NCI-H510A treated with DMSO at 0.1 percent for 48 hours (cell line): ENCODE data around the gene NOX5.
"Not testable (repeated sequence)": the region's sequence is repeated elsewhere in the genome, so short reads cannot be mapped to it uniquely, and the experiment has no call there.

ENCODE experiments used
- DNase-seq: peaks from one replicate; lab custom pipeline; 2025; lab: John Stamatoyannopoulos, UW

Gene NOX5, protein sequence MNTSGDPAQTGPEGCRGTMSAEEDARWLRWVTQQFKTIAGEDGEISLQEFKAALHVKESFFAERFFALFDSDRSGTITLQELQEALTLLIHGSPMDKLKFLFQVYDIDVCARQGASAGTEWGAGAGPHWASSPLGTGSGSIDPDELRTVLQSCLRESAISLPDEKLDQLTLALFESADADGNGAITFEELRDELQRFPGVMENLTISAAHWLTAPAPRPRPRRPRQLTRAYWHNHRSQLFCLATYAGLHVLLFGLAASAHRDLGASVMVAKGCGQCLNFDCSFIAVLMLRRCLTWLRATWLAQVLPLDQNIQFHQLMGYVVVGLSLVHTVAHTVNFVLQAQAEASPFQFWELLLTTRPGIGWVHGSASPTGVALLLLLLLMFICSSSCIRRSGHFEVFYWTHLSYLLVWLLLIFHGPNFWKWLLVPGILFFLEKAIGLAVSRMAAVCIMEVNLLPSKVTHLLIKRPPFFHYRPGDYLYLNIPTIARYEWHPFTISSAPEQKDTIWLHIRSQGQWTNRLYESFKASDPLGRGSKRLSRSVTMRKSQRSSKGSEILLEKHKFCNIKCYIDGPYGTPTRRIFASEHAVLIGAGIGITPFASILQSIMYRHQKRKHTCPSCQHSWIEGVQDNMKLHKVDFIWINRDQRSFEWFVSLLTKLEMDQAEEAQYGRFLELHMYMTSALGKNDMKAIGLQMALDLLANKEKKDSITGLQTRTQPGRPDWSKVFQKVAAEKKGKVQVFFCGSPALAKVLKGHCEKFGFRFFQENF

GRCh38 chr15:69014454-69014853, at the start of gene NOX5:
Gene NOX5, plus strand, starts transcription at chr15:69014695. Its CDS starts 41 bp downstream, at chr15:69014736.
- no peak for DNase-seq

DNA sequence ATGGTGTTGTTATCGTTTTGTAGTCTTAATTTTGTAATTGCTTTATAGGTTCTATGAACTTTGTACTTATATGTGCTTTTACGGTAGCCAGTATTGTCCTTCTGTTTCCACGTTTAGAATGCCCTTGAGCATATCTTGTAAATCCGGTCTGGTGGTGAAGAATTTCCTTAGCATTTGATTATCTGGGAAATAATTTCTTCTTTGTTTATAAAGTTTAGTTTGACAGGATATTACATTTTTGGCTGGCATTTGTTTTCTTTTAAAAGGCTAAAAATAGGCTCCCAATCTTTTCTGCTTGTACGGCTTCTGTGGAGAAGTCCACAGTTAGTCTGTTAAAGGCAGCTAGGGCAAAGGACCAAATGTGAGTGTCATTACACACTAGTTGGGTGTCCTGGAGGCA, 47.5 kb upstream of the NOX5 start:
- DNase-seq = no peak

DNA sequence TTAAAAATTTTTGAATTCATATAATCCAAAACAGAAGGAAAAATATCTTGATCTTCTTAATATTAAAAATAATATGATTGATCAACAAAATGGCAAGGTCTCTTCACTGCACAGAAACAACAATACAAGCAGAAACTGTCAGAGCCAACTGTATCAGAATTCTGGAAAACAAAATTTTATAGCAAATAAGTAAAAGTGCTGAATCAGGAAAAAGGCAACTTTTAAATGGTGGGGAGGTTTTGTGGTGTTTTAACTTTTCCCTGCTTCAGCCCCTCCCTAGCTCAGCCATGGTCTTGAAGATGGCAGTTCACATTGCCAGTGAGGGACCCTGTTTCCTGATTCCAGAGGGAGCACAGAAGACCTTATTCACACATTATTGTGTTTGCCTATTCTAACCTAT, 46.5 kb upstream of the NOX5 start:
- DNase-seq = no peak

DNA sequence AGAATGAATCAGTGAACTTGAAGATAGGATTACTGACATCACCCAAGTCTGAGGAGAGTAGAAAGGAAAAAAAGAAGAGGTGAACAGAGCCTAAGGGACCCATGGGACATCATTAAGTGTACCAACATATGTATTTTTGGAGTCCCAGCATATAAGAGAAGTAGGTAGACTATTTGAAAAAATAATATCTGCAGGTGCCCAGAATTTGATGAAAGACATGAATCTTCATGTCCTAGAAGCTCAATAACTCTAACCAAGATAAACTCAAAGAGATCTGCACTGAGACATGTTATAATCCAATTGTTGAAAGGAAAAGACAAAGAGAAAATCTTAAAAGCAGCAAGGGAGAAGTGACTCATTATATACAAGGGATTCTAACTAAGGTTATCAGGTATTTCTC, 45.2 kb upstream of the NOX5 start:
- DNase-seq = no peak

GRCh38 chr15:68972201-68973065, 42.1 kb upstream of the NOX5 start:
- no peak for DNase-seq

DNA sequence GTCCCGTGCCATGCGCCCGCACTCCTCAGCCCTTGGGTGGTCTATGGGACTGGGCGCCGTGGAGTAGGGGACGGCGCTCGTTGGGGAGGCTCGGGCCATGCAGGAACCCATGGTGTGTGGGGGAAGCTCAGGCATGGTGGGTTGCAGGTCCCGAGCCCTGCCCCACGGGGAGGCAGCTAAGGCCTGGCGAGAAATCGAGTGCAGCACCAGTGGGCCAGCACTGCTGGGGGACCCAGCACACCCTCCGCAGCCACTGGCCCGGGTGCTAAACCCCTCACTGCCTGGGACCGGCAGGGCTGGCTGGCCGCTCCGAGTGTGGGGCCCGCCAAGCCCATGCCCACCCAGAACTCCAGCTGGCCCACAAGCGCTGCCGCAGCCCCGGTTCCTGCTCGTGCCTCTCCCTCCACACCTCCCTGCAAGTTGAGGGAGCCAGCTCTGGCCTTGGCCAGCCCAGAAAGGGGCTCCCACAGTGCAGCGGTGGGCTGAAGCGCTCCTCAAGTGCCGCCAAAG, 38.8 kb upstream of the NOX5 start:
- DNase-seq = not testable (repeated sequence)

- DNase-seq = not testable (repeated sequence)
Observed at GRCh38 chr15:68977426-68977825, 37.1 kb upstream of the NOX5 start.

DNA sequence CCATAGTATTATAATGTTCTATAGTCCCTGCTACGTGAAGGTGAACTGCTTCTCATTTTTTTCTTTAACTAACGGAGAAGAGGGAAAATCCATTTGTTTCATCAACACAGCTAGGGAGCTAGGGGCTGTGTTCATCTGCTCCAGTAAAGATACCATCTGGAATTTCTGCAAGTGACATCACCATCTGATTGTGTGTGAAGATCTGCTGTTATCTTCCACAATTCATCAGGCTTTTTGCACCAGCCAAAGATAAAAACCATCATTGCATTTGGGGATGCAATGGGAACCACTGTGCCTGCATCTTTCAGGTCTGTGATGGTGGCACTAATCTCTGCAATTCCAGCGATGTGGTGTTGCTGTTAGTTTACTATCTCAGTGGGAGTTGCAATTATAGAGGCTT, 35.5 kb upstream of the NOX5 start:
- no peak for DNase-seq

GRCh38 chr15:68979816-68980215, 34.7 kb upstream of the NOX5 start:
- no peak for DNase-seq

DNA sequence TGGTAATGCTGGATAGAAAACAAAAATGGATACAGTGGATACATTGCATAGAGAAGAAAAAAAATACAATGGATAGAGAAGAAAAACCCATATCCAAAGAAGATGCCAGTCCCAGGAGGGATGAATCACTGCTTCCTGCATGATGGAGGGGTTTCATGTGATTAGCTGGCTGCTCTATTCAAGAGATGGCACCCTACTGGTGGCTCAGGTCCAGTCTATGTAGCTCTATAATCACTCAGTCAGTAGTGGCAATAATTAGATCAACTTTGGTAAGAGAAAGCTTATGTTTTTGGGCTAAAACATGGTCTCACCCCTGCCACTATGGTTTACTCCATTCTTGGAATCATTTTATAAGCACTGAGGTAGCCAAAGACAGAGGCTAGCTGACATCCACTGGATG, 33.7 kb upstream of the NOX5 start:
- DNase-seq = no peak

DNA sequence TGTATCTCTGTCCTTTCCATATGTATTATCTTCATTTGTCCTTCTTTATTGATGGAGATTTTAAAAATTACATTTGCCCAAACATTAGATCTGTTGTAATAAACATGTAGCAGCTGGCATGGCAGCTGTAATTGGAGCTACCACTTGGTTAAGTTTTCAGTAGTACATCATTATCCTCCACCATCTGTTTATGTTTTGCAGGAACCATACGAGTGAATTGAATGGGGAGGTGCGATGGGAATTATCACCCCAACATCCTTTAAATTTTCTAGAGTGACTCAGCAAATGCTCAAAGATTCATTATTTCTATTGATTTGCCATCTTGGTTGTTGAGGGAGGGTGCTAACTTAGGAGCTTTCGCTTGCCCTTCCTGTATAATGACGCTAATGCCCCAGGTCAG, 32.6 kb upstream of the NOX5 start:
- DNase-seq = no peak

DNA sequence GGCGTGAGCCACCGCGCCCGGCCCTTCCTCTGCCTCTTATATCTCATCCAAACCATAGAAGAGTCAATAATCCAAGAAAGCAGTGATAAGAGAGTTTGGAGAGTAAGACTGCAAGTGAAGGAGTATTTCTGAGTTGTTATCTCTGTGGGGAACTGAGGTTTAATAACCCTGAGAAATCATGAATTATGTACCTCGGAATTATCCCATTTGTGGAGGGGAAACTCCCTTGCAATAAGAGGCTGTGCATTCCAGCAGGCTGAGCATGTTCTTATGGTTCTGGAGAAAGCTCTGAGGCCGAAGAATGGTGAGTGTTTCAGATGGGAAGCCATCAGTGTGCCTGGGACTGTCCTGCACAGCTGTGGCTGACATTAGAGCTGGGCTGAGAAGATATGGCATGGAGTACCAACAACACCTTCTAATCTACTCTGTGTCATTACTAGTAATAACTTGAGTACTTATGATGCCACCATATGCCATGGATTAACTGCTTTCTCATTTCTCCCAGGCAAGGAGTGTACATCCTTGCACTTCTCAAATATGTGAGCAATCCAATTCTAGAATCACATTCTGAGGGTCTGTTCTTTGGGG, 31.4 kb upstream of the NOX5 start:
- DNase-seq = no peak

GRCh38 chr15:68983961-68984481, 30.5 kb upstream of the NOX5 start:
- no peak for DNase-seq

DNA sequence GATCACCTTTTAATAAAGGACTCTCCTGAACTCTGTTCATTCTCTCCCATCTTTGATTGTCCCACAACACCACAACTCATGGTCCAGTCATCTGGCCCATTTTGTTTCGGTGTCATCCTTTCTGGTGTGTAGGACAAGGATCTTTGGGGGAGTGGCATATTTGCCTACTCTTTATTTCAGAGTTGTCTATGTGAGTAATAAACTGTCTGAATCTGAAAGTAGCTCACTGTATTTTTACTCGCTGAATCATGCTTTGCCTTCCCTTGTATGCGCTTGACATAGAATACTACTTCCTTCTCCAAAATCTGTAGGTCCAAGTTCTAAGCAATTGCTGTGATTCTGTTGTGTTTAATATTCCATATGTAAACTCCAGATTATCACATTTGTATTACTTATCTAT, 29.9 kb upstream of the NOX5 start:
- no peak for DNase-seq

DNA sequence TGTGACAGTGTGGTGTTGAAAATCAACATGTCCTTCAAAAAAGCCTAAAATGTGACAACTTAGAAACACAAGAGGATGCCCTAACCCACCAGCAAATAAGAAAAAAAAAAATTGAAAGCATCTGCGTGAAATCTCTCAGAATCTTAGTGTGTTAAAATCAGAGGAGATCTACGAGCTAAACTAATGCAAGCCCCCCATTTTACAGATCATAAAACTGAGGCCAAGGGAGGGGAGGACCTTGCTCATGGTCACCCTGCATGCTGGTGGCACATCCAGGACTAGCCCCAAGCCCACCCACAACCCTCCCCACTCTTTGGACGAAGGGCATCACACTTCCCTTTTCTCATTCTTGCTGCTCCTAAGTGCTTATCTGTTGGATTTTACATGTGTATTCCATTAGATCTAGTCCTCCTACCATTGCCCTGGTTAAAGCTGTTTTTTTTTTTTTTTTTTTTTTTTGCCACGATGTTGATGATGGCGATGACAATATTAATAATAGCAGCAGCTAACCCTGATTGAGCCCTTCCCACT, 29.1 kb upstream of the NOX5 start:
- DNase-seq = no peak

GRCh38 chr15:68986322-68986721, 28.2 kb upstream of the NOX5 start:
- DNase-seq = no peak

- DNase-seq = no peak
Observed at GRCh38 chr15:68987120-68987519, 27.4 kb upstream of the NOX5 start.

DNA sequence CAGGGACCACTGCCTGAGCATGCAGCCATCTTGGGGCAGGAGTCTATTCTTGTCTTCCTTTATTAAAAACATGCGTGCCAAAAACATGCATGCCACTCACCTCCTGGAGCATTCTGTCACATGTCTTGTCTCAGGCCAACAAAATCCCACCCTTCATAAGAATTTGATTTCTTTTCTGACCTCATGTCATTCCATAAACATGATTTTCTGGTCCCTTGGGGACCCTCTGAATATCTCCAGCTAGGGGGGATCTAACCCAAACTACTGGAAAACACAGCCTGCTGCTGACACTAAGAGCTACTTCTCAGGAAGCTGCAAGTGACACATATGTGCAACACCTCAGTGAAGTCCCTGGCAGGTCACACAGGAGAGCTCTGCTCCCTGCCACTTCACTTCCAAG, 26.8 kb upstream of the NOX5 start:
- DNase-seq = no peak

DNA sequence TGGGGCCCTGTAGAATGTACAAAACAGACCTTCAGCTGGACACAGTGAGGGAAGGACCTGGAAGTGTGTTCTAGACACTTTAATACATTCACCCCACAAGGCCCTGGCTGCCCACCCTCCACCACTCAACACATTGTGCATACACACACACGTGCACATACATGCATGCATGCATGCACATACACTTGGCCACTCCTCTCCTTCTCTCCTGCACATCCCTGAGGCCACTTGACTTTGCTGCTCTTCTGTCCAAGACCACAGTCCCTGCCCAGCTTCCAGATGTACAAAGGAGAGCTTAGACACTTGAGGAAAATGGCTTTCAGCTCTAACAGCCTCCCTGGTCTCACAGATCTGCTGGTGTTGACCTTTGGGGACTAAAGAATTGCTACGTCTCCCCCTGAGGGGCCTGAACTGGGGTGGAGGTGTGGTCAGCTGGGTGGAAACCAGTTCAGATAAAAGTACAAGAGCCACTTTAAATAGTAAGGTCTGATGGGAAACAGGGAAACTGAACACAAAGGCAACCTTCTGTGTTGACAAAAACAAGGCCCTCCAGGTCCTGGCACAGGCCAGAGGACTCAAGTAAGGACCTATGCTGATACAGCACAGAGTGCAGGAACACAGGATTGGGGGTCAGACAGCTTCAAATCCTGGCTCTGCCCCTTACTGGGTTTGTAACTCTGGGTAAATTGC, 24.8 kb upstream of the NOX5 start:
- no peak for DNase-seq

DNA sequence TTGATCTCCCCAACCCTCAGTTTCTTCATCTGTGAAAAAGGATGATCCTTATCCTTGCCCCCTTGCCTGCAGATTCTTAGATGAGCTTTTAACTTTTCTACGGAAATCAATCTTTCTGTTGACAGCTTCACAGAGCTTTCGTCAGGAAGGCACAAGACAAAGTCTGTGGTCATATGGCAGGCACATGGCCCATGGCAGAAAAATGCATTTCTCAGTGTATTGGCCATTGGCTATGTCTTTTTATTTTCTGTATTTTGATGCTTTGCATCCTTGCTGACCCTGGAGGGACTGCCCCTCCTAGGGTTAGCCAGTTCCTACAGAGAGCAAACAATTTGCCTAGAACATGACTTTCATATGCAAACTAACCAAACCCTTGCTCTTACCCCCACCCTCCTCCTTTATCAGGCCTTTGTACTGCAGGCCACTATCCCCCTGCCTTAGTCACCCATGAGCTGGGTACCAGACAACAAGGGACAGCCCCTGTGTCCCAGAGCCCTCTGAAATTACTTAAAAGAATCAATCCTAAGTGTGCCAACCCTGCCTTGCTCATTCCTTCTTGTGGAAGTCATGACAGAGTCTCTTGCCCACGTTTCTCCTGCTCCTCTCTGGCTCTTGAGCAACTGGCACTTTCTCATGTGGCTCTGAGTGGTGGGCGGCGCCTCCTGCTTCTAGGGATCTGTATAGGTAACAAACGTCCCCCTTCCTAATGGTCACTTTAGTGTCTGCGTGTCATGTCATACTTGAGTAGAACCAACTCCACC, 24.1 kb upstream of the NOX5 start:
- DNase-seq = no peak
